ELF-1 (cell line): Measurements from ENCODE around the gene HOXB6.

Experiments
- DNase-seq: peaks from one replicate; pipeline ENCODE4 v3.0.0-alpha.2; 2016; ENCODE audit warnings: low read depth, low spot score

The HOXB6 gene

GRCh38 chr17:48596000-48596734 is 8.6 kb downstream of the HOXB6 start:
- peak; percentile 64 for DNase-seq

- DNase-seq, result peak; percentile 57
Observed at GRCh38 chr17:48595278-48595999, 9.3 kb downstream of the HOXB6 start.

- peak; percentile 66 for DNase-seq
Observed at GRCh38 chr17:48594538-48595277, 10.1 kb downstream of the HOXB6 start.

GRCh38 chr17:48593840-48594537 is 10.8 kb downstream of the HOXB6 start:
- DNase-seq, result peak; percentile 98

- peak; percentile 77 for DNase-seq
Observed at GRCh38 chr17:48593126-48593829, 11.5 kb downstream of the HOXB6 start, which contains the start of gene HOXB5. Gene HOXB5 (minus strand): TSS chr17:48593779. CDS start chr17:48593682, 97 bp downstream.

GRCh38 chr17:48592577-48592976 is 12.2 kb downstream of the HOXB6 start:
- DNase-seq, result no peak

GRCh38 chr17:48592057-48592514 is 12.7 kb downstream of the HOXB6 start:
- no peak for DNase-seq

GRCh38 chr17:48591255-48592056 is 13.3 kb downstream of the HOXB6 start:
- no peak for DNase-seq

GRCh38 chr17:48590607-48591161 is 14.1 kb downstream of the HOXB6 start:
- DNase-seq, result no peak

- peak; percentile 65 for DNase-seq
Observed at GRCh38 chr17:48589831-48590606, 14.8 kb downstream of the HOXB6 start, which contains the start of gene HOXB3. Gene HOXB3 (minus strand): TSS chr17:48590241. CDS start chr17:48552474, 37,767 bp downstream.

- DNase-seq, result peak; percentile 50
Observed at GRCh38 chr17:48589060-48589830, 15.5 kb downstream of the HOXB6 start.

- no peak for DNase-seq
Observed at GRCh38 chr17:48588528-48588927, 16.3 kb downstream of the HOXB6 start.

GRCh38 chr17:48588074-48588415 is 16.7 kb downstream of the HOXB6 start:
- no peak for DNase-seq

- DNase-seq, result no peak
Observed at GRCh38 chr17:48587276-48588073, 17.3 kb downstream of the HOXB6 start.

- DNase-seq, result no peak
Observed at GRCh38 chr17:48586355-48587258, 18.2 kb downstream of the HOXB6 start.

- no peak for DNase-seq
Observed at GRCh38 chr17:48584223-48584741, 20.5 kb downstream of the HOXB6 start.
